Nephron progenitor cell (in vitro differentiated cells): ENCODE data around the gene ANKRD44.

ENCODE experiments used
- DNase-seq: peaks from one replicate; pipeline ENCODE4 v3.0.0; 2021
- H3K27ac Mint-ChIP-seq: 2 replicates; pipeline ENCODE4 v1.8.0; 2021; ENCODE audit warnings: mild to moderate bottlenecking, moderate library complexity, mixed read lengths
- H3K27me3 Mint-ChIP-seq: 2 replicates; pipeline ENCODE4 v1.8.0; 2021; ENCODE audit warnings: mild to moderate bottlenecking, low read depth, mixed read lengths; ENCODE audit not compliant: poor library complexity
- H3K36me3 Mint-ChIP-seq: 2 replicates; pipeline ENCODE4 v1.8.0; 2021; ENCODE audit warnings: low read depth, mixed read lengths
- H3K4me1 Mint-ChIP-seq: 2 replicates; pipeline ENCODE4 v1.8.0; 2021; ENCODE audit warnings: mixed read lengths
- H3K4me3 Mint-ChIP-seq: 2 replicates; pipeline ENCODE4 v1.8.0; 2021; ENCODE audit warnings: mild to moderate bottlenecking, moderate library complexity, mixed read lengths
- H3K9me3 Mint-ChIP-seq: 2 replicates; pipeline ENCODE4 v1.8.0; 2021; ENCODE audit warnings: mild to moderate bottlenecking, moderate library complexity, mixed read lengths
- CTCF ChIP-seq: fragments of 200-600 bp; sonication (generic); IDR thresholded peaks from 2 replicates; pipeline ENCODE4 v1.5.0; 2021; ENCODE audit warnings: antibody characterized with exemption

ANKRD44 gene

GRCh38 chr2:197310271-197310985 lies at the start of gene ANKRD44:
Gene ANKRD44, minus strand, starts transcription at chr2:197310780. Its CDS starts 176 bp downstream, at chr2:197310604.
- H3K36me3 Mint-ChIP-seq, result no peaks in the 10 kb centered on the region
- no peaks in the 10 kb centered on the region for H3K9me3 Mint-ChIP-seq
- H3K27me3 Mint-ChIP-seq, result peaks cover 69% of the 10 kb centered on the region
- TF ChIP-seq CTCF, result no peak
- no peak within 1 kb of the TSS for H3K27ac Mint-ChIP-seq
- DNase-seq, result peak; percentile 86
- H3K4me3 Mint-ChIP-seq, result peak within 1 kb of the TSS; percentile 90
- H3K4me1 Mint-ChIP-seq, result peaks cover 16% of the 10 kb centered on the region

GRCh38 chr2:197359859-197360258 lies 49.3 kb upstream of the ANKRD44 start:
- Mint-ChIP-seq H3K9me3 (peaks cover 7% of the 10 kb centered on the region), H3K4me3 (no peak overlapping the region), H3K27ac (no peak overlapping the region), H3K27me3 (peaks cover 4% of the 10 kb centered on the region), H3K36me3 (no peaks in the 10 kb centered on the region), H3K4me1 (peaks cover 11% of the 10 kb centered on the region)
- no peak for DNase-seq
- no peak for TF ChIP-seq CTCF

- TF ChIP-seq CTCF, result no peak
- DNase-seq, result no peak
- Mint-ChIP-seq H3K4me3 (no peak overlapping the region), H3K27ac (no peak overlapping the region), H3K36me3 (no peaks in the 10 kb centered on the region), H3K4me1 (peaks cover 11% of the 10 kb centered on the region), H3K9me3 (peaks cover 7% of the 10 kb centered on the region), H3K27me3 (peaks cover 4% of the 10 kb centered on the region)
Observed at GRCh38 chr2:197358931-197359330, 48.4 kb upstream of the ANKRD44 start.

- Mint-ChIP-seq H3K27ac (peak overlapping the region; percentile 89), H3K4me3 (no peak overlapping the region), H3K4me1 (peaks cover 11% of the 10 kb centered on the region), H3K9me3 (peaks cover 7% of the 10 kb centered on the region), H3K27me3 (peaks cover 4% of the 10 kb centered on the region), H3K36me3 (no peaks in the 10 kb centered on the region)
- no peak for TF ChIP-seq CTCF
- no peak for DNase-seq
Observed at GRCh38 chr2:197357986-197358385, 47.4 kb upstream of the ANKRD44 start.

GRCh38 chr2:197356136-197356535 lies 45.6 kb upstream of the ANKRD44 start:
- Mint-ChIP-seq H3K27ac (peak overlapping the region; percentile 78), H3K4me3 (no peak overlapping the region), H3K27me3 (peaks cover 4% of the 10 kb centered on the region), H3K4me1 (peaks cover 11% of the 10 kb centered on the region), H3K36me3 (no peaks in the 10 kb centered on the region), H3K9me3 (peaks cover 7% of the 10 kb centered on the region)
- no peak for DNase-seq
- peak; percentile 29 for TF ChIP-seq CTCF

GRCh38 chr2:197354169-197354558 lies 43.6 kb upstream of the ANKRD44 start:
- H3K4me1 Mint-ChIP-seq, result peaks cover 11% of the 10 kb centered on the region
- no peak for DNase-seq
- H3K9me3 Mint-ChIP-seq, result peaks cover 6% of the 10 kb centered on the region
- no peak overlapping the region for H3K27ac Mint-ChIP-seq
- no peaks in the 10 kb centered on the region for H3K36me3 Mint-ChIP-seq
- no peak for TF ChIP-seq CTCF
- no peak overlapping the region for H3K4me3 Mint-ChIP-seq
- H3K27me3 Mint-ChIP-seq, result peaks cover 4% of the 10 kb centered on the region
